Spleen (tissue), 7 donors: ENCODE data around the gene SLC23A2.

ENCODE experiments used
- POLR2A ChIP-seq, 3 donors: fragments of 450-650 bp; IDR thresholded peaks; one replicate each; pipeline ENCODE4 v1.5.1; 2017; ENCODE audit warnings: antibody characterized with exemption in 3 of 3, mild to moderate bottlenecking in 1 of 3
- TF ChIP-seq, protein P1 (sequence below), 11 experiments: fragments of 200-600 bp in 7 of 11; fragments of 450-650 bp in 4 of 11; sonication (generic) in 4 of 11; IDR thresholded peaks in 8 of 11; conservative IDR thresholded peaks in 3 of 11; 1 replicate in 7 of 11; 2 replicates in 4 of 11; pipeline versions ENCODE4 v1.4.0 to v1.8.0; 2016 to 2021; ENCODE audit warnings: antibody characterized with exemption in 11 of 11, inconsistent platforms in 4 of 11, mild to moderate bottlenecking in 1 of 11
- donor health status: DM: no; HTN: no; CAD: no; lungs with moderate emphysema.
- donor health status: DM: no; HTN: no; CAD: no.
- donor health status: DM: no; HTN: no; CAD: no.

DNA sequence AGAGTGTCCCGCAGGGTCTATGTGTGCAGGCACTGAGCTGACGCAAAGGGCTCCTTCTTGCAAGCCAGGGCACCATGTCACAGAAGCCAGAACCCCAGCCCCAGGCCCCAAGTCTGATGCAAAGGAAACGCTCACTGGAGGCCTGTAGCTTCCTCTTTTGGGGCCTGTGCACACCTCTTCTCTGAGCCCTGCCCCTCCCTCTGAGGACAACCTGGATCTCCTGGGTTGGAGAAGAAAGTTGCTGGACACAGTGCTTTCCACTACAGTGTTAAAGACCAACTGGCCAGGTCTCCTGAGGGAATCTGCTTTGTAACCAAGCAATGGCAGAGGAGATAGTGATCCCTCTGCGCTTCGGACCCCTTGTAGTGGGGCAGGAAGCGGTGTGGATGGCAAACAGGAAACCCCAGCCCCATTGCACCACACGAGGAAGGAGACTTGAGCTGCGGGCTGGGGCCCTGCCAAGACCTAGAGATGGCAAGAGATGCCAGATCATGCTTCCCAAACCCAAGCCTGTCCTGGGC, 189.6 kb downstream of the SLC23A2 start:
- TF ChIP-seq, protein P1, sequence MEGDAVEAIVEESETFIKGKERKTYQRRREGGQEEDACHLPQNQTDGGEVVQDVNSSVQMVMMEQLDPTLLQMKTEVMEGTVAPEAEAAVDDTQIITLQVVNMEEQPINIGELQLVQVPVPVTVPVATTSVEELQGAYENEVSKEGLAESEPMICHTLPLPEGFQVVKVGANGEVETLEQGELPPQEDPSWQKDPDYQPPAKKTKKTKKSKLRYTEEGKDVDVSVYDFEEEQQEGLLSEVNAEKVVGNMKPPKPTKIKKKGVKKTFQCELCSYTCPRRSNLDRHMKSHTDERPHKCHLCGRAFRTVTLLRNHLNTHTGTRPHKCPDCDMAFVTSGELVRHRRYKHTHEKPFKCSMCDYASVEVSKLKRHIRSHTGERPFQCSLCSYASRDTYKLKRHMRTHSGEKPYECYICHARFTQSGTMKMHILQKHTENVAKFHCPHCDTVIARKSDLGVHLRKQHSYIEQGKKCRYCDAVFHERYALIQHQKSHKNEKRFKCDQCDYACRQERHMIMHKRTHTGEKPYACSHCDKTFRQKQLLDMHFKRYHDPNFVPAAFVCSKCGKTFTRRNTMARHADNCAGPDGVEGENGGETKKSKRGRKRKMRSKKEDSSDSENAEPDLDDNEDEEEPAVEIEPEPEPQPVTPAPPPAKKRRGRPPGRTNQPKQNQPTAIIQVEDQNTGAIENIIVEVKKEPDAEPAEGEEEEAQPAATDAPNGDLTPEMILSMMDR (IDR thresholded peaks at IDR 0.05 in 8 of 11, conservative IDR thresholded peaks at IDR 0.05 in 3 of 11) = no peak
- no peak for TF ChIP-seq POLR2A (IDR thresholded peaks at IDR 0.05)
